ENCODE results near the gene ERICH3.

The ERICH3 gene

GRCh38 chr1:74683656-74684055 lies 10.1 kb upstream of the ERICH3 start:
- TF ChIP-seq CTCF (IDR thresholded peaks at IDR 0.05; ENCODE audit: low read depth, low read length, missing control alignments): no peak
- in situ Hi-C loops (cut with HindIII; ENCODE audit: low sequenced_read_pairs): no loop called here
- no peak for DNase-seq (ENCODE audit: low read depth)
- H3K4me3 ChIP-seq (ENCODE audit: low read depth, low read length): no peak overlapping the region

- no peak for TF ChIP-seq CTCF (IDR thresholded peaks at IDR 0.05; ENCODE audit: low read depth, low read length, missing control alignments)
- in situ Hi-C loops (cut with HindIII; ENCODE audit: low sequenced_read_pairs): no loop called here
- H3K4me3 ChIP-seq (ENCODE audit: low read depth, low read length): no peak overlapping the region
- DNase-seq (ENCODE audit: low read depth): no peak
Measured at GRCh38 chr1:74681851-74682250, 8.3 kb upstream of the ERICH3 start.

- no peak for TF ChIP-seq CTCF (IDR thresholded peaks at IDR 0.05; ENCODE audit: low read depth, low read length, missing control alignments)
- no peak overlapping the region for H3K4me3 ChIP-seq (ENCODE audit: low read depth, low read length)
- in situ Hi-C loops (cut with HindIII; ENCODE audit: low sequenced_read_pairs): no loop called here
- DNase-seq (ENCODE audit: low read depth): no peak
Measured at GRCh38 chr1:74681449-74681848, 7.9 kb upstream of the ERICH3 start.

- in situ Hi-C loops (cut with HindIII; ENCODE audit: low sequenced_read_pairs): no loop called here
- no peak for TF ChIP-seq CTCF (IDR thresholded peaks at IDR 0.05; ENCODE audit: low read depth, low read length, missing control alignments)
- DNase-seq (ENCODE audit: low read depth): no peak
- no peak overlapping the region for H3K4me3 ChIP-seq (ENCODE audit: low read depth, low read length)
Measured at GRCh38 chr1:74681001-74681400, 7.4 kb upstream of the ERICH3 start.

- in situ Hi-C loops (cut with HindIII; ENCODE audit: low sequenced_read_pairs): no loop called here
- TF ChIP-seq CTCF (IDR thresholded peaks at IDR 0.05; ENCODE audit: low read depth, low read length, missing control alignments): no peak
- no peak overlapping the region for H3K4me3 ChIP-seq (ENCODE audit: low read depth, low read length)
- DNase-seq (ENCODE audit: low read depth): no peak
Measured at GRCh38 chr1:74679811-74680210, 6.2 kb upstream of the ERICH3 start.

- no peak for DNase-seq (ENCODE audit: low read depth)
- no peak for TF ChIP-seq CTCF (IDR thresholded peaks at IDR 0.05; ENCODE audit: low read depth, low read length, missing control alignments)
- H3K4me3 ChIP-seq (ENCODE audit: low read depth, low read length): no peak overlapping the region
- in situ Hi-C loops (cut with HindIII; ENCODE audit: low sequenced_read_pairs): no loop called here
Measured at GRCh38 chr1:74677926-74678325, 4.3 kb upstream of the ERICH3 start.

Data from astrocyte of the cerebellum (primary cell).